ENCODE results near the gene SPOCD1. TPM values are rescaled to one million over a fixed set of nuclear protein-coding genes. Genes with fewer than 3 reads are reported as not detected.

SPOCD1 gene
- polyA plus RNA-seq, 3 donors, result not detected

- no peak overlapping the region for H3K4me3 ChIP-seq (replicated peaks in 1 of 3; ENCODE audit: low read depth in 2 of 3, low read length in 3 of 3)
- no peak overlapping the region for H3K27ac ChIP-seq (ENCODE audit: low read depth in 1 of 2, low read length in 2 of 2)
- no peak for DNase-seq
- peaks cover 0 to 9% (median 4%) of the 10 kb centered on the region in 3 donors for H3K27me3 Mint-ChIP-seq (ENCODE audit: low read depth in 3 of 3)
- no peaks in the 10 kb centered on the region for H4K20me1 ChIP-seq (ENCODE audit: insufficient read depth, low read length)
- H3K9ac ChIP-seq (ENCODE audit: insufficient read depth, low read length, poor library complexity, severe bottlenecking), result no peak overlapping the region
- no peaks in the 10 kb centered on the region for H3K36me3 Mint-ChIP-seq
- H3K4me1 ChIP-seq (ENCODE audit: control insufficient read depth in 1 of 2, insufficient read depth in 2 of 2, low read length in 2 of 2), result peaks cover 8 to 18% of the 10 kb centered on the region in 2 donors
- H3K4me2 ChIP-seq (replicated peaks; ENCODE audit: extremely low read depth, low read length, poor library complexity, severe bottlenecking), result no peak overlapping the region
- H3K27ac Mint-ChIP-seq, result no peak overlapping the region
- no peaks in the 10 kb centered on the region for H3K79me2 ChIP-seq (ENCODE audit: insufficient read depth, low read length)
- H2AFZ ChIP-seq (ENCODE audit: insufficient read depth, low read depth, low read length, poor library complexity, severe bottlenecking), result no peak overlapping the region
- H3K27me3 ChIP-seq (ENCODE audit: control insufficient read depth in 2 of 2, insufficient read depth in 2 of 2, low read length in 2 of 2), result no peaks in the 10 kb centered on the region
- peaks cover 0 to 2% (median 0%) of the 10 kb centered on the region in 7 donors for H3K9me3 Mint-ChIP-seq
- no peaks in the 10 kb centered on the region for H3K36me3 ChIP-seq (replicated peaks in 1 of 2; ENCODE audit: control insufficient read depth in 1 of 2, insufficient read depth in 2 of 2, low read length in 2 of 2)
- H3K4me1 Mint-ChIP-seq, result peaks cover 8% of the 10 kb centered on the region
- no peak for TF ChIP-seq CTCF (IDR thresholded peaks at IDR 0.05)
- 100% methylated on average over 1 of the region's 3 CpGs for WGBS (ENCODE audit: insufficient coverage)
- no peaks in the 10 kb centered on the region for H3K9me3 ChIP-seq (replicated peaks in 1 of 2; ENCODE audit: control insufficient read depth in 1 of 2, insufficient read depth in 1 of 2, low read length in 2 of 2)
- intact Hi-C loops (cut with micrococcal nuclease), result loop anchor here (5.0 to 10.0 kb wide), 3 partner anchors 139 to 491 kb away; partner anchors contain the start of genes SNRNP40 (in 1 of the 2) and ZCCHC17 (in 1 of the 2)
- no peak overlapping the region for H3K4me3 Mint-ChIP-seq
Measured at GRCh38 chr1:31785947-31786290, 29.9 kb downstream of the SPOCD1 start.

- no peaks in the 10 kb centered on the region for H3K36me3 ChIP-seq (replicated peaks in 1 of 2; ENCODE audit: control insufficient read depth in 1 of 2, insufficient read depth in 2 of 2, low read length in 2 of 2)
- Mint-ChIP-seq H3K36me3 (no peaks in the 10 kb centered on the region), H3K4me3 (no peak overlapping the region), H3K27ac (no peak overlapping the region), H3K4me1 (peaks cover 8% of the 10 kb centered on the region), H3K27me3 (ENCODE audit: low read depth in 3 of 3) (peaks cover 0 to 9% (median 4%) of the 10 kb centered on the region in 3 donors), H3K9me3 (peaks cover 0 to 2% (median 0%) of the 10 kb centered on the region in 7 donors)
- H3K4me3 ChIP-seq (replicated peaks in 1 of 3; ENCODE audit: low read depth in 2 of 3, low read length in 3 of 3), result no peak overlapping the region
- H3K9me3 ChIP-seq (replicated peaks in 1 of 2; ENCODE audit: control insufficient read depth in 1 of 2, insufficient read depth in 1 of 2, low read length in 2 of 2), result no peaks in the 10 kb centered on the region
- no peak for TF ChIP-seq CTCF (IDR thresholded peaks at IDR 0.05)
- no peaks in the 10 kb centered on the region for H3K27me3 ChIP-seq (ENCODE audit: control insufficient read depth in 2 of 2, insufficient read depth in 2 of 2, low read length in 2 of 2)
- H3K9ac ChIP-seq (ENCODE audit: insufficient read depth, low read length, poor library complexity, severe bottlenecking), result no peak overlapping the region
- H3K4me2 ChIP-seq (replicated peaks; ENCODE audit: extremely low read depth, low read length, poor library complexity, severe bottlenecking), result no peak overlapping the region
- intact Hi-C loops (cut with micrococcal nuclease), result loop anchor here (5.0 to 10.0 kb wide), 3 partner anchors 138 to 490 kb away; partner anchors contain the start of genes SNRNP40 (in 1 of the 2) and ZCCHC17 (in 1 of the 2)
- no peak overlapping the region for H3K27ac ChIP-seq (ENCODE audit: low read depth in 1 of 2, low read length in 2 of 2)
- H2AFZ ChIP-seq (ENCODE audit: insufficient read depth, low read depth, low read length, poor library complexity, severe bottlenecking), result no peak overlapping the region
- H4K20me1 ChIP-seq (ENCODE audit: insufficient read depth, low read length), result no peaks in the 10 kb centered on the region
- no peak for DNase-seq
- no peaks in the 10 kb centered on the region for H3K79me2 ChIP-seq (ENCODE audit: insufficient read depth, low read length)
- 89% methylated on average over 11 of the region's 20 CpGs for WGBS (ENCODE audit: insufficient coverage)
- H3K4me1 ChIP-seq (ENCODE audit: control insufficient read depth in 1 of 2, insufficient read depth in 2 of 2, low read length in 2 of 2), result peaks cover 8 to 18% of the 10 kb centered on the region in 2 donors
Measured at GRCh38 chr1:31785020-31785946, 30.5 kb downstream of the SPOCD1 start.

Data from CD14-positive monocyte (primary cell).